Spleen (tissue), 11 donors: ENCODE results near the gene SLC7A11. TPM values are rescaled to one million over a fixed set of nuclear protein-coding genes. Genes with fewer than 3 reads are reported as not detected.

Source experiments
- DNase-seq: peaks from one replicate; pipeline ENCODE4 v3.0.0-alpha.2; 2020
- H3K27ac ChIP-seq, 8 donors: fragments of 200-600 bp; sonication (generic) in 7 of 8; 1 replicate in 4 of 8; 2 replicates in 4 of 8; pipeline versions ENCODE4 v1.5.0 to v1.8.0; 2016 to 2021; ENCODE audit warnings: inconsistent platforms in 4 of 8, mild to moderate bottlenecking in 4 of 8, moderate library complexity in 1 of 8
- H3K27me3 ChIP-seq, 7 donors: fragments of 200-600 bp; sonication (generic) in 6 of 7; replicated peaks in 1 of 7; 1 replicate in 4 of 7; 2 replicates in 3 of 7; pipeline versions ENCODE4 v1.5.0 to v1.8.0; 2016 to 2021; ENCODE audit warnings: inconsistent platforms in 3 of 7, mild to moderate bottlenecking in 1 of 7
- H3K36me3 ChIP-seq, 6 donors: fragments of 200-600 bp; sonication (generic) in 5 of 6; 1 replicate in 4 of 6; 2 replicates in 2 of 6; pipeline versions ENCODE4 v1.5.0 to v1.8.0; 2016 to 2021; ENCODE audit warnings: inconsistent platforms in 2 of 6
- H3K4me1 ChIP-seq, 6 donors: fragments of 200-600 bp; sonication (generic) in 5 of 6; 1 replicate in 3 of 6; 2 replicates in 3 of 6; pipeline versions ENCODE4 v1.5.0 to v1.8.0; 2016 to 2021; ENCODE audit warnings: inconsistent platforms in 3 of 6
- H3K4me3 ChIP-seq, 8 donors: fragments of 200-600 bp; sonication (generic) in 7 of 8; 1 replicate in 4 of 8; 2 replicates in 4 of 8; pipeline versions ENCODE4 v1.5.0 to v1.8.0; 2016 to 2021; ENCODE audit warnings: inconsistent platforms in 4 of 8, mild to moderate bottlenecking in 4 of 8, moderate library complexity in 2 of 8
- H3K9me3 ChIP-seq, 8 donors: fragments of 200-600 bp; sonication (generic) in 7 of 8; 1 replicate in 4 of 8; 2 replicates in 4 of 8; pipeline versions ENCODE4 v1.5.0 to v1.8.0; 2016 to 2021; ENCODE audit warnings: inconsistent platforms in 4 of 8
- POLR2A ChIP-seq, 3 donors: fragments of 450-650 bp; IDR thresholded peaks; one replicate each; pipeline ENCODE4 v1.5.1; 2017; ENCODE audit warnings: antibody characterized with exemption in 3 of 3, mild to moderate bottlenecking in 1 of 3
- POLR2AphosphoS5 ChIP-seq, 3 donors: sonication (generic); formaldehyde crosslinking; IDR thresholded peaks; one replicate each; pipeline ENCODE4 v1.5.1; 2017; ENCODE audit warnings: antibody characterized with exemption in 3 of 3
- WGBS, 5 donors: extraction: QIAGEN DNeasy Blood & Tissue Kit in 3 of 5; methylation state at CpG; one replicate each; pipeline versions ENCODE4 v1.1.5 to v1.1.7; 2013 to 2018; 5-methylcytosine and 5-hydroxymethylcytosine counted together
- intact Hi-C: fragments of 100-400 bp; cut with DNase I; formaldehyde crosslinking; loops from one replicate; pipeline ENCODE4 v1.15.0; 2023; ENCODE audit warnings: low total_unique reads
- polyA plus RNA-seq, 3 donors: library from polyadenylated mRNA; stranded (reverse); fragments of 200-250 nt; gene quantifications; one replicate each; pipeline ENCODE4 v1.2.1, GENCODE V29; 2013
- total RNA-seq, 7 donors: library from RNA; depleted of rRNA in 3 of 7; stranded (reverse); fragments of >200 nt in 3 of 7; fragmentation: NEBNext Ultra II Directional in 4 of 7; extraction: Animal tissue kit (Norgen Biotek cat#: 25700) in 4 of 7; gene quantifications; one replicate each; pipeline versions ENCODE4 v1.1.0 to v1.2.1, GENCODE V29; 2016 to 2021
- TF ChIP-seq, protein P1 (sequence below), 11 experiments: fragments of 200-600 bp in 7 of 11; fragments of 450-650 bp in 4 of 11; sonication (generic) in 4 of 11; IDR thresholded peaks in 8 of 11; conservative IDR thresholded peaks in 3 of 11; 1 replicate in 7 of 11; 2 replicates in 4 of 11; pipeline versions ENCODE4 v1.4.0 to v1.8.0; 2016 to 2021; ENCODE audit warnings: antibody characterized with exemption in 11 of 11, inconsistent platforms in 4 of 11, mild to moderate bottlenecking in 1 of 11
- donor health status: healthy with polysubstance abuse.
- donor health status: DM: no; HTN: no; CAD: no; lungs with moderate emphysema.
- donor health status: DM: no; HTN: no; CAD: no.
- donor health status: Bipolar disorder and iron deficiency.
- donor health status: healthy.
- donor health status: DM: no; HTN: no; CAD: no.
- donor health status: DM: yes; HTN: yes; CAD: no.

SLC7A11 gene
- total and polyA plus RNA-seq, 10 donors, result 0.13 to 2.1 (median 0.52) TPM

DNA sequence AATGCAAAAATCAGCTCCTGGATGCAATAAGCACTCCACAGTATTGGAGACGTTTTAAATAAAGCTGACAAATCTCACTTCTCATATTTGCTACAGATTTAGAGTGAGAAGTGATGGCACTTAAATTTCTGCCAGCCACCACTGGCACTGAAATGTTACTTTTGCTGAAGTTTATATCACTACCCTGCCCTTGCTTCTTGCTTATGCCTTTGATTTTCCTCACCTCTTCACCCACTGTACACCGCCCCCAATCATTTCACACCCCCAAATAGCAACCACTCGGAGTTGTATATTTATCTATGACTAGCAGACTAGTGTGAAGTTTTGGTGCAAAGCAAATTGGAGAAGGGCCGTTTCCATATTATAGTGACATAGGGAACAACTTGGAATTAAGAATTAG is 19.9 kb upstream of the SLC7A11 start:
- H3K36me3 ChIP-seq, result no peaks in the 10 kb centered on the region
- TF ChIP-seq POLR2A (IDR thresholded peaks at IDR 0.05), result no peak
- TF ChIP-seq POLR2AphosphoS5 (IDR thresholded peaks at IDR 0.05), result no peak
- TF ChIP-seq, protein P1, sequence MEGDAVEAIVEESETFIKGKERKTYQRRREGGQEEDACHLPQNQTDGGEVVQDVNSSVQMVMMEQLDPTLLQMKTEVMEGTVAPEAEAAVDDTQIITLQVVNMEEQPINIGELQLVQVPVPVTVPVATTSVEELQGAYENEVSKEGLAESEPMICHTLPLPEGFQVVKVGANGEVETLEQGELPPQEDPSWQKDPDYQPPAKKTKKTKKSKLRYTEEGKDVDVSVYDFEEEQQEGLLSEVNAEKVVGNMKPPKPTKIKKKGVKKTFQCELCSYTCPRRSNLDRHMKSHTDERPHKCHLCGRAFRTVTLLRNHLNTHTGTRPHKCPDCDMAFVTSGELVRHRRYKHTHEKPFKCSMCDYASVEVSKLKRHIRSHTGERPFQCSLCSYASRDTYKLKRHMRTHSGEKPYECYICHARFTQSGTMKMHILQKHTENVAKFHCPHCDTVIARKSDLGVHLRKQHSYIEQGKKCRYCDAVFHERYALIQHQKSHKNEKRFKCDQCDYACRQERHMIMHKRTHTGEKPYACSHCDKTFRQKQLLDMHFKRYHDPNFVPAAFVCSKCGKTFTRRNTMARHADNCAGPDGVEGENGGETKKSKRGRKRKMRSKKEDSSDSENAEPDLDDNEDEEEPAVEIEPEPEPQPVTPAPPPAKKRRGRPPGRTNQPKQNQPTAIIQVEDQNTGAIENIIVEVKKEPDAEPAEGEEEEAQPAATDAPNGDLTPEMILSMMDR (IDR thresholded peaks at IDR 0.05 in 8 of 11, conservative IDR thresholded peaks at IDR 0.05 in 3 of 11), result no peak
- WGBS, 5 donors, result 76 to 87% (median 77%) methylated on average over 4 of the region's 4 CpGs
- no peaks in the 10 kb centered on the region for H3K27me3 ChIP-seq
- no peak for DNase-seq
- intact Hi-C loops, result no loop called here
- H3K4me1 ChIP-seq, result no peaks in the 10 kb centered on the region
- H3K9me3 ChIP-seq, result no peaks in the 10 kb centered on the region
- no peak overlapping the region for H3K27ac ChIP-seq
- H3K4me3 ChIP-seq, result no peak overlapping the region

DNA sequence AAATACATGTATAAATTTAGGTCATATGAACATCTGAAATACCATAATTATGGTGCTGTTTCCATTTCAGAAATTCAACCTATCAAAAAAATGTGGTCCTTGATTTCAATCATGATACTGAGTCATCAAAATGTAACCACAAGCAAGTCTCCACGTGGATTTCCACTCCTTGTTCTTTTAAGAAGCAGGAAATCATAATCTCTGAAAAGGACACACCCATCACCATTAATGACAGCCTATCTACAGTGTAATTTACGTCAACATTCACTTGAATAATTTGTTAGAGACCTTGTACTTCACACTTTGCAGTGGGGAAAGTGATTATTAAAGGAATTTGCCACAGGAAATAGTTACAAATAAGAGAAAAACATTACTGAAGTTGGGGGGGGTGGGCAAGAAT is 17.7 kb upstream of the SLC7A11 start:
- Histone ChIP-seq H3K27ac (no peak overlapping the region), H3K9me3 (no peaks in the 10 kb centered on the region), H3K4me1 (peaks cover 0 to 7% (median 0%) of the 10 kb centered on the region in 6 donors), H3K4me3 (no peak overlapping the region), H3K36me3 (no peaks in the 10 kb centered on the region), H3K27me3 (no peaks in the 10 kb centered on the region)
- TF ChIP-seq POLR2A (IDR thresholded peaks at IDR 0.05) (no peak), POLR2AphosphoS5 (IDR thresholded peaks at IDR 0.05) (no peak)
- TF ChIP-seq, protein P1 (IDR thresholded peaks at IDR 0.05 in 8 of 11, conservative IDR thresholded peaks at IDR 0.05 in 3 of 11), result no peak
- intact Hi-C loops, result no loop called here
- no peak for DNase-seq
- whole genome bisulfite sequencing, 5 donors, result 29 to 45% (median 35%) methylated on average over 2 of the region's 2 CpGs

DNA sequence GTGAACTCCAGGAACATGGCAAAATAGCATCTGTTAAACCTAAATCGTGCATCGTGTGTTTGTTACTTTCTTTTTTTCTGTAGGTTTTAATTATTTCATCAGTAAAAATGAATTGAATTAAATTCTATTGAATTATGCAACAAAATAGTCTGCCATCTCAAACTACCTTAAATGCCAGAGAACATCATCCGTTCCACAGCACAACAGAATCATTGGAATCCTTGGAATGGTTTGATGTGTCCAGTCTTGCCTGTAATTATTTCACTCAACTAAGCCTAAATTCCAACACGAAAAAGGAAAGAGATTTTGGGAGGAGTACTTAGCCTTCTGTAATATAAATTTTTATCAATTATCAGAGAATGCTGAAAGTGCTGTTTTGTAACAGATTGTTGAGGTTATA is 17.1 kb upstream of the SLC7A11 start:
- no peaks in the 10 kb centered on the region for H3K27me3 ChIP-seq
- intact Hi-C loops, result no loop called here
- peaks cover 0 to 7% (median 0%) of the 10 kb centered on the region in 6 donors for H3K4me1 ChIP-seq
- H3K27ac ChIP-seq, result no peak overlapping the region
- WGBS, 5 donors, result 69 to 86% (median 73%) methylated on average over 4 of the region's 4 CpGs
- TF ChIP-seq, protein P1 (IDR thresholded peaks at IDR 0.05 in 8 of 11, conservative IDR thresholded peaks at IDR 0.05 in 3 of 11), result no peak
- TF ChIP-seq POLR2AphosphoS5 (IDR thresholded peaks at IDR 0.05), result no peak
- no peak for TF ChIP-seq POLR2A (IDR thresholded peaks at IDR 0.05)
- no peaks in the 10 kb centered on the region for H3K9me3 ChIP-seq
- no peak overlapping the region for H3K4me3 ChIP-seq
- DNase-seq, result no peak
- H3K36me3 ChIP-seq, result no peaks in the 10 kb centered on the region

DNA sequence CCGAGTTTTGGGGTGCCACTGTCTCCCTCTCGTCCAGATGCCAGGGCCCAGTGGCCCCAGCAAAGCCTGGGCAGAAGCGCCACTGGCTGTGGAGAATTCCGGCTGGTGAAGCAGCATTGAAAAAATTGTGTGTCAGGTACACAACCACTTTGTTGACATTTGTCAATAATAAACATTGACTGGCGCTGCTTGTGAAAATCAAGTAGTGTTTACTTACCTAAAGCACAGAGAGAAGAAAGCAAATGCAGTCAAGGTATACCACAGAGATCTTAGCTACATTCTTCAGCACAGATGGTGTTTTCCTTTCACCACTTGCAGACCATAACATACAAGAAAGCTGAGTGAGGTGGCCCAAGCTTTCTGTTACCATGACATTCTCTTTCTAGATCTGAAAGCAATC is 14.5 kb upstream of the SLC7A11 start:
- H3K27ac ChIP-seq, result no peak overlapping the region
- H3K36me3 ChIP-seq, result no peaks in the 10 kb centered on the region
- peaks cover 0 to 7% (median 0%) of the 10 kb centered on the region in 6 donors for H3K4me1 ChIP-seq
- H3K4me3 ChIP-seq, result no peak overlapping the region
- no peaks in the 10 kb centered on the region for H3K27me3 ChIP-seq
- intact Hi-C loops, result no loop called here
- H3K9me3 ChIP-seq, result no peaks in the 10 kb centered on the region
- TF ChIP-seq POLR2A (IDR thresholded peaks at IDR 0.05) (no peak), POLR2AphosphoS5 (IDR thresholded peaks at IDR 0.05) (no peak)
- TF ChIP-seq, protein P1 (IDR thresholded peaks at IDR 0.05 in 8 of 11, conservative IDR thresholded peaks at IDR 0.05 in 3 of 11), result no peak
- no peak for DNase-seq
- WGBS, 5 donors, result 88 to 97% (median 93%) methylated on average over 4 to 5 of the region's 5 CpGs
